ENCODE data around the gene CHRNA7.

DNA sequence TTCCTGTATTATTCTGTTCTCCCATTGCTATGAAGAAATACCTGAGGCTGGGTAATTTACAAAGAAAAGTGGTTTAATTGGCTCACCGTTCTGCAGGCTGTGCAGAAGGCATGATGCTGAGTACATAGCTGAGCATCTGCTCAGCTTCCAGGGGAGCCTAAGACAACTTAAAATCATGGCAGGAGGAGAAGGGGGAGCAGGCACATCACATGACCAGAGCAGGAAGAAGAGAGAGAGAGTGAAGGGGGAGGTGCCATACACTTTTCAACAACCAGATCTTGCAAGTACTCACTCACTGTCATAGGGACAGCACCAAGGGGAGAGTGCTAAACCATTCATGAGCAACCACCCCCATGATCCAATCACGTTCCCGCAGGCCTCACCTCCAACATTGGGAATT, 188.4 kb downstream of the CHRNA7 start:
- TF ChIP-seq CREB1 (IDR thresholded peaks at IDR 0.05; ENCODE audit: low read depth): no peak
- TF ChIP-seq RAD21 (IDR thresholded peaks at IDR 0.05; ENCODE audit: low read depth): no peak
- TF ChIP-seq, protein P1, sequence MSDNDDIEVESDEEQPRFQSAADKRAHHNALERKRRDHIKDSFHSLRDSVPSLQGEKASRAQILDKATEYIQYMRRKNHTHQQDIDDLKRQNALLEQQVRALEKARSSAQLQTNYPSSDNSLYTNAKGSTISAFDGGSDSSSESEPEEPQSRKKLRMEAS (IDR thresholded peaks at IDR 0.05): no peak
- TF ChIP-seq, protein P2, sequence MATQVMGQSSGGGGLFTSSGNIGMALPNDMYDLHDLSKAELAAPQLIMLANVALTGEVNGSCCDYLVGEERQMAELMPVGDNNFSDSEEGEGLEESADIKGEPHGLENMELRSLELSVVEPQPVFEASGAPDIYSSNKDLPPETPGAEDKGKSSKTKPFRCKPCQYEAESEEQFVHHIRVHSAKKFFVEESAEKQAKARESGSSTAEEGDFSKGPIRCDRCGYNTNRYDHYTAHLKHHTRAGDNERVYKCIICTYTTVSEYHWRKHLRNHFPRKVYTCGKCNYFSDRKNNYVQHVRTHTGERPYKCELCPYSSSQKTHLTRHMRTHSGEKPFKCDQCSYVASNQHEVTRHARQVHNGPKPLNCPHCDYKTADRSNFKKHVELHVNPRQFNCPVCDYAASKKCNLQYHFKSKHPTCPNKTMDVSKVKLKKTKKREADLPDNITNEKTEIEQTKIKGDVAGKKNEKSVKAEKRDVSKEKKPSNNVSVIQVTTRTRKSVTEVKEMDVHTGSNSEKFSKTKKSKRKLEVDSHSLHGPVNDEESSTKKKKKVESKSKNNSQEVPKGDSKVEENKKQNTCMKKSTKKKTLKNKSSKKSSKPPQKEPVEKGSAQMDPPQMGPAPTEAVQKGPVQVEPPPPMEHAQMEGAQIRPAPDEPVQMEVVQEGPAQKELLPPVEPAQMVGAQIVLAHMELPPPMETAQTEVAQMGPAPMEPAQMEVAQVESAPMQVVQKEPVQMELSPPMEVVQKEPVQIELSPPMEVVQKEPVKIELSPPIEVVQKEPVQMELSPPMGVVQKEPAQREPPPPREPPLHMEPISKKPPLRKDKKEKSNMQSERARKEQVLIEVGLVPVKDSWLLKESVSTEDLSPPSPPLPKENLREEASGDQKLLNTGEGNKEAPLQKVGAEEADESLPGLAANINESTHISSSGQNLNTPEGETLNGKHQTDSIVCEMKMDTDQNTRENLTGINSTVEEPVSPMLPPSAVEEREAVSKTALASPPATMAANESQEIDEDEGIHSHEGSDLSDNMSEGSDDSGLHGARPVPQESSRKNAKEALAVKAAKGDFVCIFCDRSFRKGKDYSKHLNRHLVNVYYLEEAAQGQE (IDR thresholded peaks at IDR 0.05; ENCODE audit: low read depth): no peak
- no peak for TF ChIP-seq TAF1 (IDR thresholded peaks at IDR 0.05; ENCODE audit: low read depth)
- no peak for TF ChIP-seq YY1 (IDR thresholded peaks at IDR 0.05; ENCODE audit: low read depth)
- no peak for TF ChIP-seq EP300 (IDR thresholded peaks at IDR 0.05; ENCODE audit: borderline replicate concordance)
- no peak for TF ChIP-seq EGR1 (IDR thresholded peaks at IDR 0.05)
- TF ChIP-seq, protein P3, sequence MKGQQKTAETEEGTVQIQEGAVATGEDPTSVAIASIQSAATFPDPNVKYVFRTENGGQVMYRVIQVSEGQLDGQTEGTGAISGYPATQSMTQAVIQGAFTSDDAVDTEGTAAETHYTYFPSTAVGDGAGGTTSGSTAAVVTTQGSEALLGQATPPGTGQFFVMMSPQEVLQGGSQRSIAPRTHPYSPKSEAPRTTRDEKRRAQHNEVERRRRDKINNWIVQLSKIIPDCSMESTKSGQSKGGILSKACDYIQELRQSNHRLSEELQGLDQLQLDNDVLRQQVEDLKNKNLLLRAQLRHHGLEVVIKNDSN (IDR thresholded peaks at IDR 0.05): no peak
